ENCODE data around the gene ATP6V1B1.

ATP6V1B1 gene

DNA sequence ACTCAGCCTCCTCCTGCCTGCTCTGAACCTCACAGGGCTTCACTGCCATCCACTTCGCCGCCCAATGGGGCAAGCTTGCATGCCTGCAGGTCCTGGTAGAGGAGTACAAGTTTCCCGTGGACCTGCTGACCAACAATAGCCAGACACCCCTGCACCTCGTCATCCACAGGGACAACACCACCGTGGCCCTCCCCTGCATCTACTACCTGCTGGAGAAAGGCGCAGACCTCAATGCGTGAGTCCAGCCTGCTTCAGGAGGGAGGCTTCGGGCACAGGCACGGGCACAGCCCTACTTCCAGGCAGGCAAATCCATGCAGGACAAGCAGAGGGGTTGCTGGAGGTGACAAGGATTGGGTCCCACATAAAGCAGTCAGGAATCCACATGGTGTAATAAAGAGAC is 43.9 kb downstream of the ATP6V1B1 start:
- Histone ChIP-seq H3K27ac (ENCODE audit: low read depth, low read length) (no peak overlapping the region), H3K4me1 (ENCODE audit: control insufficient read depth, insufficient read depth, low read length) (peaks cover 17% of the 10 kb centered on the region), H3K4me3 (ENCODE audit: low read depth, low read length) (no peak overlapping the region; the same call in 1 of the 2 replicates), H3K9me3 (ENCODE audit: control insufficient read depth, insufficient read depth, low read depth, low read length) (no peaks in the 10 kb centered on the region), H3K9ac (ENCODE audit: low read length) (no peak overlapping the region), H3K36me3 (ENCODE audit: control insufficient read depth, insufficient read depth, low read length) (no peaks in the 10 kb centered on the region), H3K27me3 (ENCODE audit: control insufficient read depth, insufficient read depth, low read length) (peaks cover 24% of the 10 kb centered on the region)

DNA sequence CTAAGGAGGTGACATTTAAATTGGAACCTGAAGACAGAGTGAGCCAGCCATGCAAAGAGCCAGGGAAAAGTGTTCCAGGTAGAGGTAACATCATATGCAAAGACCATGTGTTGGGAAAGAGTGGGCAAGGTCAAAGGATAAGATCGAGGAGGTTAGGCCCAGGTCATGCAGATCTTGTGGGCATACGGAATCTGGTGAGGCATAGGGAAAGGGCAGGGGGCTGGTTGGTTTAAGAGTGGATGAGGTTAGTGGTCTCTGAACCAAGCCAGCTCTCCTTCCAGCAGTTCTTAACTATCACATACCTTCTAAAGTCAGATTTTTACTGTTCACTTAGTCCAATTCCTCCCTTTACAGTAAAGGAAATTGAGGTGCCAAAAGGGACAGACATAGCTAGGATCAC is 45.7 kb downstream of the ATP6V1B1 start:
- Histone ChIP-seq H3K27ac (ENCODE audit: low read depth, low read length) (no peak overlapping the region), H3K36me3 (ENCODE audit: control insufficient read depth, insufficient read depth, low read length) (peaks cover 8% of the 10 kb centered on the region; the same call in 1 of the 2 replicates), H3K4me1 (ENCODE audit: control insufficient read depth, insufficient read depth, low read length) (peaks cover 12% of the 10 kb centered on the region), H3K9ac (ENCODE audit: low read length) (no peak overlapping the region), H3K27me3 (ENCODE audit: control insufficient read depth, insufficient read depth, low read length) (peaks cover 21% of the 10 kb centered on the region), H3K9me3 (ENCODE audit: control insufficient read depth, insufficient read depth, low read depth, low read length) (no peaks in the 10 kb centered on the region), H3K4me3 (ENCODE audit: low read depth, low read length) (no peak overlapping the region)

DNA sequence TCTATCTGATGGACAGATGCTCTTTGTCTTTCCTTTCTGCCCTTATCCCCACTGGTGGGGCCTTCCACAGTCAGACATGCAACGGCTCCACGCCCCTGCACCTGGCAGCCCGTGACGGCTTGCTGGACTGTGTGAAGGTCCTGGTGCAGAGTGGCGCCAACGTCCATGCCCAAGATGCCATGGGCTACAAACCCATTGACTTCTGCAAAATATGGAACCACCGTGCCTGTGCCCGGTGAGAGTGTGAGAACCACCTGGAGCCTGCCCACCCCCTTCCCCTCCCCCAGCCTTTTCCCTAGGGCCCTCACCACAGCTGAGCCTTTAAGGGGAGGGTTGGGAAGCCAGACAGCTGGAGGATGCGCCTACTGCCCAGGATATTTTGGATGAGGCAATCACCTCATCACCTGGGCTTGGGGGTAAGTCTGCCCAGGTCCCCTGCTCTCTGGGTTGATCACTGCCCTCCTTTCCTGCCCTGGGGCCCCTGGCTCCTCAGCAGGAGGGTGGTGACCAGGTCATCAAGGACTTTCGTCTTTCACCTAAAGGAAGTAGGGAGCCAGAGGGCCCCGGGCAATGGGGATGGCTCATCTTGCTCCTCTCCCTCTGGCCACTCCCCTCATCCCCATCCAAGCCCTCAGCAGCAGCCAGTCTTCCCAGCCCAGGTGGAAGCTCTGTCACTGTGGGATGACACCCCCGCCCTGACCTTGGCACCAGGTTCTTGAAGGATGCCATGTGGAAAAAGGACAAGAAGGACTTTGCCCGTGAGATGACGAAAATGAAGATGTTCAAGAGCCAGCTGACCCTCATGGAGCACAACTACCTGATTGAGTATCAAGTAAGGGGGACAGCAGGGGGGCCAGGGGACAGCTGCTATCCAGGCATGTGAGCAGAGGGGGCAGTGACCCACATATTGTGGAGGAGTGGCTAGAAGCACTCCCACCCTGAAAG is 46.4 kb downstream of the ATP6V1B1 start:
- Histone ChIP-seq H3K36me3 (ENCODE audit: control insufficient read depth, insufficient read depth, low read length) (peaks cover 15% of the 10 kb centered on the region), H3K9ac (ENCODE audit: low read length) (no peak overlapping the region), H3K27me3 (ENCODE audit: control insufficient read depth, insufficient read depth, low read length) (peaks cover 21% of the 10 kb centered on the region), H3K4me1 (ENCODE audit: control insufficient read depth, insufficient read depth, low read length) (peaks cover 9% of the 10 kb centered on the region), H3K9me3 (ENCODE audit: control insufficient read depth, insufficient read depth, low read depth, low read length) (no peaks in the 10 kb centered on the region), H3K27ac (ENCODE audit: low read depth, low read length) (no peak overlapping the region), H3K4me3 (ENCODE audit: low read depth, low read length) (no peak overlapping the region)

DNA sequence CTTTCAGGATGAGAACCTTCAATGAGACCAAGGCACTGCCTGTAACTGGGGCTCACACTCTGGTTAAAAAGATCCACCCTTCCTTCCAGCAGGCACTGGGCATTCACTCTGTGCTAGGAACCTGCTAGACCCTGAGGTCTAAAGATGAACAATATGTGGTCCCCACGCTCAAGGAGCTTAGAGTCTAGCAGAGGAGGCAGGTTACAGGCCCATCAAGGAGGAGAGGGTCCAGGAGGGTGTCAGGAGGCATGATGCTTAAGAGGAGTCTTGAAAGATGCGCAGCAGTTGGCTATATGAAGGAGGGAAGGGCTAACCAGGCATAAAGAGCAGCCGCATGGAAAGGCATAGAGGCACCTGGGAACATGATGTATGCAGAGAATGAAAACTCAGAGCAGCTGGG is 47.3 kb downstream of the ATP6V1B1 start:
- no peak overlapping the region for H3K27ac ChIP-seq (ENCODE audit: low read depth, low read length)
- peaks cover 5% of the 10 kb centered on the region for H3K4me1 ChIP-seq (ENCODE audit: control insufficient read depth, insufficient read depth, low read length)
- no peaks in the 10 kb centered on the region for H3K9me3 ChIP-seq (ENCODE audit: control insufficient read depth, insufficient read depth, low read depth, low read length)

DNA sequence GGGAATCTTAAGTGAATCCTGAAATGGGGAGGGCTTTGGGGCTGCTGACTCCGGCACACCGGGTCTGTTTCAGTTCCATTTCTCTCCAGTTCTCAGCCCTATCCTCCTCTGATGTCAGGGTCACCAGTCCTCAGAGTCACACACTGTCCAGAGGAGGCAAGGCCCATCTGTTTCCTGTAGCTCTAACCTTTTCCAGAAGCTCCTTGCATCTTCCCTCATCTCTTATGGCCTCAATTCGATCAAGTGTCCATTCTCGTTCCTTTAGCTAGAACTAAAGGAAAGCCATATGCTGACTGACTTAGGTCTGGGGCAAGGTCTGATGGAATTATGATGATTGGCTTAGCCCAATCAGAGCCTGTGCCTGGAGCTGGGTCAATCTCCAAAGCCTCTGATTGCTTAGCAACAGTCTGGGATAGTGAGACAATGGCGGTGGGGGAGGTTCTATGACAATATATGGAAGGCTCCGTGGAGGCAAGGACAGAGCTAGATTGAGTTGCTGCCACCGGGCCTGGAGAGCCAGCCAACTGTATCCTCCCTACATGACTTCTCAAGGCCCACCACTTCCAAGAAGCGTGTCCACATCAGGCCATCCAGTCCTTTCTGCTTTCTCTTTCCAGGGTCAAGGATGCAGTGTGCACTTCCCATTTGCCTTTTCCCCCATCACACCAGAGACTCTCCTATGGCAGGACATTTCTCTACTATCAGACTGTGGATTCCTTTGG is 48.0 kb downstream of the ATP6V1B1 start:
- no peak overlapping the region for H3K4me3 ChIP-seq (ENCODE audit: low read depth, low read length)
- peaks cover 26% of the 10 kb centered on the region for H3K36me3 ChIP-seq (ENCODE audit: control insufficient read depth, insufficient read depth, low read length)
- H3K4me1 ChIP-seq (ENCODE audit: control insufficient read depth, insufficient read depth, low read length), result peaks cover 3% of the 10 kb centered on the region; the same call in 1 of the 2 replicates
- H3K27ac ChIP-seq (ENCODE audit: low read depth, low read length), result no peak overlapping the region
- peaks cover 12% of the 10 kb centered on the region for H3K27me3 ChIP-seq (ENCODE audit: control insufficient read depth, insufficient read depth, low read length)
- H3K9me3 ChIP-seq (ENCODE audit: control insufficient read depth, insufficient read depth, low read depth, low read length), result no peaks in the 10 kb centered on the region
- H3K9ac ChIP-seq (ENCODE audit: low read length), result no peak overlapping the region

More for the DNA sequence above, 47.3 kb downstream of the ATP6V1B1 start:
- Histone ChIP-seq H3K9ac (ENCODE audit: low read length) (no peak overlapping the region), H3K4me3 (ENCODE audit: low read depth, low read length) (no peak overlapping the region), H3K27me3 (ENCODE audit: control insufficient read depth, insufficient read depth, low read length) (peaks cover 18% of the 10 kb centered on the region), H3K36me3 (ENCODE audit: control insufficient read depth, insufficient read depth, low read length) (peaks cover 20% of the 10 kb centered on the region)

DNA sequence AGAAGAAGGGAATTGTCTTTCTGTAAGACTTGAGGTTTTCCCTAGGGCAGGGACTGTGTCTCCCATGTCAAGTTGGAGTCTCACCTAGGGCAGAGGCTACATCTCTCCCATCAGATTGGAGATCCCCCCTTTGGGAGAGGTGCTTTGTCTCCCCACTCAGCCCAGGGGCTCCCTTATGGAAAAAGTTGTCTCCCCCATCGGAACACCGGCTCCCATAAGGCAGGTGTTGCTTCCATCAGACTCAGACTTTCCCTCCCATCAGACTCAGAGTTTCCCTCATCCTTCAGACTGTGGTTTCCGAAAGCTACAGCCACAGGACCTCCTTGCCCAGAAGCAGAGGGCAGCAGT is 48.5 kb downstream of the ATP6V1B1 start:
- H3K4me1 ChIP-seq (ENCODE audit: control insufficient read depth, insufficient read depth, low read length), result peaks cover 3% of the 10 kb centered on the region; the same call in 1 of the 2 replicates
- H3K9me3 ChIP-seq (ENCODE audit: control insufficient read depth, insufficient read depth, low read depth, low read length), result no peaks in the 10 kb centered on the region
- H3K36me3 ChIP-seq (ENCODE audit: control insufficient read depth, insufficient read depth, low read length), result peaks cover 31% of the 10 kb centered on the region
- no peak overlapping the region for H3K9ac ChIP-seq (ENCODE audit: low read length)
- no peak overlapping the region for H3K27ac ChIP-seq (ENCODE audit: low read depth, low read length)
- H3K4me3 ChIP-seq (ENCODE audit: low read depth, low read length), result no peak overlapping the region
- peaks cover 6% of the 10 kb centered on the region for H3K27me3 ChIP-seq (ENCODE audit: control insufficient read depth, insufficient read depth, low read length)

DNA sequence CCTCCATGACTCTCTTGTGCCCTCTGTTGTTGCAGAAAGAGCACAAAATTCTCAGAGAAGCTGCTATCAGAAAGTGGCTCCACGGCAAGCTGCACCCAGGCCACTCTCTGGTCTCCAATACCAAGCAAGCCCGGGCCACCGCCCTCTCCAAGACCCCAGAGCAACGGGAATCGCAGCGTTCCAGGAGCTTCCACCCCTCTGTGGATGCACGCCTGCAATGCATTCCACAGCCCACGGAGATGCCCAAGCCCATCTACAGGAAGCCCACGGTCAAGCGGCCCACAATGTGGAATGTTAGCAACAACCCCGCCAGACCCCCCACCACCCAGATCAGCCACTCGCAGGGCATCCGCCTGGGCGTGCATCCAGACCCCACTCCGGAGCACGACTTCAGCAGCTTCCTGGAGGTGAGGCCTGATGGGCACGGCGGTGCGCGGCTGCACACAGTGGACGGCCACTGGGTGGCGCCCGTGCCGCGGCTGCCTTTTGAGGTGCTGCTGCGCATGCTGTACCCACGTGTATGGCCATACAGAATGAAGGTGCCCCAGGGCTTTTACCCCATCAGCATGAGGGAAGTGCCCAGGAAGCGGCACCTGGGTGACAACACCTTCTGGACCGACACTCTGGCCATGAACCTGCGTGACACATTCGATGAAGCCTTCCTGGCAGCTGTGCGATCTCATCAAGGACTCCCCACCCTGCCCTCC is 49.0 kb downstream of the ATP6V1B1 start:
- H3K4me1 ChIP-seq (ENCODE audit: control insufficient read depth, insufficient read depth, low read length), result peaks cover 3% of the 10 kb centered on the region; the same call in 1 of the 2 replicates
- no peak overlapping the region for H3K27ac ChIP-seq (ENCODE audit: low read depth, low read length)
- no peaks in the 10 kb centered on the region for H3K9me3 ChIP-seq (ENCODE audit: control insufficient read depth, insufficient read depth, low read depth, low read length)
- H3K4me3 ChIP-seq (ENCODE audit: low read depth, low read length), result peak overlapping the region; percentile 24; the same call in 1 of the 2 replicates
- peaks cover 1% of the 10 kb centered on the region; the same call in 1 of the 2 replicates for H3K27me3 ChIP-seq (ENCODE audit: control insufficient read depth, insufficient read depth, low read length)
- H3K36me3 ChIP-seq (ENCODE audit: control insufficient read depth, insufficient read depth, low read length), result peaks cover 36% of the 10 kb centered on the region
- H3K9ac ChIP-seq (ENCODE audit: low read length), result no peak overlapping the region

DNA sequence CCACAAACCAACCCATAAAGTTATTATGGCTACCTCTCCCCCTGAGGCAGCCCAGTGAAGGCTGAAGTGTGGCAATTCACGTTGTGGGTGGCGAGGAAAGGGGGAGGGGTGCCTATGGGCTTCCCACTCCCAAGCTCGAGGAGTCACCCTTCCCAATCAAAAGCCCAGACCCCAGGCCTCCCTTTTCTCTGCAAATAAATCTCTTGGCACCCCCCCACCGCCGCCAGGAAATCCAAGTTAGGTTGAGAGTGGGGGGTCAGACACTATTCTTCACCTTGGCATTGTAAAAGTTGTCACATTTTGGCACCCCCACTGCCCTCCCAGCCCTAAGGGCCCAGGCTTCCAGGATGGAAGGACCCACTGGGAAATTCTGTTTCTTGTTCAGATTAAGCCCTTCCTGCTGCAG is 49.6 kb downstream of the ATP6V1B1 start:
- Histone ChIP-seq H3K9ac (ENCODE audit: low read length) (no peak overlapping the region), H3K36me3 (ENCODE audit: control insufficient read depth, insufficient read depth, low read length) (peaks cover 42% of the 10 kb centered on the region), H3K27me3 (ENCODE audit: control insufficient read depth, insufficient read depth, low read length) (no peaks in the 10 kb centered on the region), H3K4me3 (ENCODE audit: low read depth, low read length) (no peak overlapping the region), H3K4me1 (ENCODE audit: control insufficient read depth, insufficient read depth, low read length) (peaks cover 3% of the 10 kb centered on the region; the same call in 1 of the 2 replicates), H3K27ac (ENCODE audit: low read depth, low read length) (no peak overlapping the region), H3K9me3 (ENCODE audit: control insufficient read depth, insufficient read depth, low read depth, low read length) (no peaks in the 10 kb centered on the region)

DNA sequence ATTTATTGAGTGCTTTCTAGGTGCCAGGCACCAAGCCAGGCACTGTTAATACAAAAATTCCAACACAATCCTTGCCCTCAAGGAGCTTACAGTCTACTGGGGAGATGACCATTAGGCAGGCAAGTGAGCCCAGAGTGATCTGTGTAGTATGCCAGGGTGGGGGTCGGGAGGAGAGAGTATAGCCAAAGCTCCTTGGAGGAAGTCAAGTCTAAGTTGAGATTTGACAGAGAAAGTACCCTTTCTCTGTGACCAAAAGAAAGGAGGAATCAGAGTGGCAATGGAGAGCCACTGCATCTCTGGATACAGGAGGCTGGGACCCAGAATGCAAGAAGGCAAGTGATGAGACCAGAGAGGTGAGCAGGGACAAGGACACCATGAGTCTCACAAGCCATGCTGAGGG is 50.3 kb downstream of the ATP6V1B1 start:
- Histone ChIP-seq H3K9ac (ENCODE audit: low read length) (no peak overlapping the region), H3K27ac (ENCODE audit: low read depth, low read length) (no peak overlapping the region), H3K4me1 (ENCODE audit: control insufficient read depth, insufficient read depth, low read length) (peaks cover 3% of the 10 kb centered on the region; the same call in 1 of the 2 replicates), H3K9me3 (ENCODE audit: control insufficient read depth, insufficient read depth, low read depth, low read length) (no peaks in the 10 kb centered on the region), H3K36me3 (ENCODE audit: control insufficient read depth, insufficient read depth, low read length) (peaks cover 43% of the 10 kb centered on the region), H3K4me3 (ENCODE audit: low read depth, low read length) (no peak overlapping the region), H3K27me3 (ENCODE audit: control insufficient read depth, insufficient read depth, low read length) (no peaks in the 10 kb centered on the region)

DNA sequence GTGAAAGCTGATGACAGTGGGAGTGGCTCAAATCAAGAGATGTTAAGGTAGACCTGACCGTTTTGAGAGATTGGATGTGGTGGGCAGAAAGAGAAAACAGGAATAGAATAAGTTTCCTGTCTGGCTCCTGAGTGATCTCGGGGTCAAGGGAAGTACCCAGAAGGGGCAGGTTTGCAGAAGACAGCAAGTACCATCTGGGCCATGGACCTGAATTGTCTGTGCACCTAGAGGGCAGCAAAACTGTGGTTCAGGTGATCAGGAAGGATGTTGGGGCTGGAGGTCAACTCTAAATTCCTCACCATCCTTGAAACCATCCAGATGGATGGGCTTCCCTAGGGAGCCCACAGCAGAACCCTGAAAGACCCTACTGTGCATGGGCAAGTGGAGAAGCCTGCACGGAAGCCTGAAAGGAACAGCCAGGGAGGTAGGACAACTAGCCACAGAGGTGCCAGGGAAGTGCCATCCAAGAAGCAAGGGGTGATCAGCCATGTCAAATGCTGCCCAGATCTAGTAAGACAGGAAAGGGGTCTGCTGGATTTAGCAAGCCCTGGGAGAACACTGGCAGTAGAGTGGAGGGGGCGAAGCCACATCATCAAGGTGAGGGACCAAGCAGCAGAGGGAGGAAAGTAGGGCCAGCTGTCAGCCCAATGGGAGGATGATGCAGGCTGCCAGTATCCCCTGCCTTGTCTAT is 50.9 kb downstream of the ATP6V1B1 start:
- Histone ChIP-seq H3K4me3 (ENCODE audit: low read depth, low read length) (no peak overlapping the region), H3K4me1 (ENCODE audit: control insufficient read depth, insufficient read depth, low read length) (peaks cover 3% of the 10 kb centered on the region; the same call in 1 of the 2 replicates), H3K27me3 (ENCODE audit: control insufficient read depth, insufficient read depth, low read length) (no peaks in the 10 kb centered on the region)

More for the DNA sequence above, 50.9 kb downstream of the ATP6V1B1 start:
- Histone ChIP-seq H3K9ac (ENCODE audit: low read length) (no peak overlapping the region), H3K27ac (ENCODE audit: low read depth, low read length) (no peak overlapping the region), H3K36me3 (ENCODE audit: control insufficient read depth, insufficient read depth, low read length) (peaks cover 49% of the 10 kb centered on the region), H3K9me3 (ENCODE audit: control insufficient read depth, insufficient read depth, low read depth, low read length) (no peaks in the 10 kb centered on the region)
